DND-41 (cell line): ENCODE results near the gene WDR18.

Experiments
- ATAC-seq: fragments of 200-7000 bp; cut with Tn5 transposase; 3 replicates; pipeline ENCODE4 v1.9.1; 2021; ENCODE audit warnings: low read depth; ENCODE audit not compliant: insufficient read depth
- DNase-seq: peaks from one replicate; pipeline ENCODE4 v3.0.0-alpha.2; 2020
- H2AFZ ChIP-seq: 2 replicates; pipeline ENCODE4 v1.6.0; 2012; ENCODE audit warnings: low read depth, low read length
- H3K27ac ChIP-seq: 2 replicates; pipeline ENCODE4 v1.5.1; 2012; ENCODE audit warnings: low read length, inconsistent platforms
- H3K27me3 ChIP-seq: fragments of 200-600 bp; sonication (generic); 2 replicates; pipeline ENCODE4 v1.6.0; 2012; ENCODE audit warnings: low read length, mild to moderate bottlenecking, inconsistent platforms; ENCODE audit not compliant: insufficient read depth, poor library complexity
- H3K36me3 ChIP-seq: 2 replicates; pipeline ENCODE4 v1.5.1; 2012; ENCODE audit warnings: low read length, inconsistent platforms; ENCODE audit not compliant: insufficient read depth
- H3K4me1 ChIP-seq: 2 replicates; pipeline ENCODE4 v1.5.1; 2012; ENCODE audit warnings: mild to moderate bottlenecking, low read length; ENCODE audit not compliant: insufficient read depth
- H3K4me2 ChIP-seq: 2 replicates; pipeline ENCODE4 v1.6.0; 2012; ENCODE audit warnings: mild to moderate bottlenecking, moderate library complexity, low read length, inconsistent platforms; ENCODE audit not compliant: insufficient read depth
- H3K4me3 ChIP-seq, 2 experiments: fragments of 200-600 bp in 1 of 2; shearing (Covaris generic) in 1 of 2; 2 replicates each; pipeline ENCODE4 v1.5.1; 2012 to 2016; ENCODE audit warnings: inconsistent platforms in 2 of 2, low read length in 2 of 2, mild to moderate bottlenecking in 2 of 2, low read depth in 1 of 2, moderate library complexity in 1 of 2
- H3K79me2 ChIP-seq: 2 replicates; pipeline ENCODE4 v1.6.0; 2012; ENCODE audit warnings: low read length, inconsistent platforms; ENCODE audit not compliant: insufficient read depth
- H3K9ac ChIP-seq: 2 replicates; pipeline ENCODE4 v1.6.0; 2012; ENCODE audit warnings: low read depth, mild to moderate bottlenecking, inconsistent platforms, low read length, moderate library complexity
- H3K9me3 ChIP-seq: 2 replicates; pipeline ENCODE4 v1.5.1; 2012; ENCODE audit warnings: low read length, moderate library complexity, mild to moderate bottlenecking, inconsistent platforms; ENCODE audit not compliant: insufficient read depth, severe bottlenecking
- H4K20me1 ChIP-seq: 2 replicates; pipeline ENCODE4 v1.6.0; 2012; ENCODE audit warnings: low read length; ENCODE audit not compliant: insufficient read depth
- EZH2 ChIP-seq: IDR thresholded peaks from 3 replicates; pipeline ENCODE4 v1.6.1; 2012; ENCODE audit warnings: borderline replicate concordance, low read depth, mild to moderate bottlenecking, moderate library complexity, low read length, inconsistent platforms; ENCODE audit not compliant: severe bottlenecking
- TF ChIP-seq, protein P1 (sequence below): IDR thresholded peaks from 2 replicates; pipeline ENCODE4 v1.5.1; 2012; ENCODE audit warnings: borderline replicate concordance, low read length, moderate library complexity, mild to moderate bottlenecking; ENCODE audit not compliant: poor library complexity, severe bottlenecking; ENCODE audit errors: extremely low read depth

The WDR18 gene

DNA sequence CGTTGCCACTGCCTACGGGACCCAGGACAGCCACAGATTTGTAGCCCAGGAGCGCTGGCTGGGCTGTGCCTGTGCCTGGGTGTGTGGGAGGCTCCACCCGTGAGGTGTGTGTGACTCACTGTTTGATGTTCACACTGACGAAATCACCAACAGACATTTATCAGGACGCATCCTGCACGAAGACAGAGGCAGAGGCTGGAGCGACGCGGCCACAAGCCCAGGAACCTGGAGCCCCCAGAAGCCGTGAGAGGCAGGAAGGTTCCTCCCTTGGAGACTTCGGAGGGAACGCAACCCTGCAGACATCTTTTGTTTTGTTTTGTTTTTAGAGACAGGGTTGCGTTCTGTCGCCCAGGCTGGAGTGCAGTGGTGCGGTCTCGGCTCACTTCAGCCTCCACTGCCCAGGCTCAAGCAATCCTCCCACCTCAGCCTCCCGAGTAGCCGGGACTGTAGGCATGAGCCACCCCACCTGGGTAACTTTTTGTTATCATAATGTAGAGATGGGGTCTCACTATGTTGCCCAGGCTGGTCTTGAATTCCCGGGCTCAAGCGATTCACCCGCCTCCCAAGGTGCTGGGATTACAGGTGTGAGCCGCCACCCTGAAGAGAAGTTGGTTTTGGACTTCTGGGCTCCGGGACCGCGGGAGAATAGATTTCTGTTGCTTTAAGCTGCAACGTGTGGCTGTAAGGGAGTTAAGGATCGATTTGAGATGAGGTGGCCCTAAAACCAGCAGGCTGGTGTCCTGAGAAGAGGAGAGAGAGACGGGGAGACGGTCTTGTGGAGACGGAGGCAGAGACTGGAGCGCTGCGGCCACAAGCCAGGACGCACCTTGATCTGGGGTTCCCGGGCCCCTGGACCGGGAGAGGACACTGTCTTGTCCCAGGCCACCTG is 24.9 kb upstream of the WDR18 start:
- H3K4me2 ChIP-seq: no peak overlapping the region
- no peak overlapping the region for H3K4me3 ChIP-seq
- H3K79me2 ChIP-seq: peaks cover 20% of the 10 kb centered on the region
- H4K20me1 ChIP-seq: peaks cover 31% of the 10 kb centered on the region
- no peaks in the 10 kb centered on the region for H3K4me1 ChIP-seq
- no peak overlapping the region for H3K27ac ChIP-seq
- H3K36me3 ChIP-seq: peaks cover 32% of the 10 kb centered on the region
- no peak overlapping the region for H3K9ac ChIP-seq
- H2AFZ ChIP-seq: no peak overlapping the region
- H3K27me3 ChIP-seq: no peaks in the 10 kb centered on the region
- no peaks in the 10 kb centered on the region for H3K9me3 ChIP-seq
- ATAC-seq (no peak), DNase-seq (no peak)
- TF ChIP-seq, protein P1, sequence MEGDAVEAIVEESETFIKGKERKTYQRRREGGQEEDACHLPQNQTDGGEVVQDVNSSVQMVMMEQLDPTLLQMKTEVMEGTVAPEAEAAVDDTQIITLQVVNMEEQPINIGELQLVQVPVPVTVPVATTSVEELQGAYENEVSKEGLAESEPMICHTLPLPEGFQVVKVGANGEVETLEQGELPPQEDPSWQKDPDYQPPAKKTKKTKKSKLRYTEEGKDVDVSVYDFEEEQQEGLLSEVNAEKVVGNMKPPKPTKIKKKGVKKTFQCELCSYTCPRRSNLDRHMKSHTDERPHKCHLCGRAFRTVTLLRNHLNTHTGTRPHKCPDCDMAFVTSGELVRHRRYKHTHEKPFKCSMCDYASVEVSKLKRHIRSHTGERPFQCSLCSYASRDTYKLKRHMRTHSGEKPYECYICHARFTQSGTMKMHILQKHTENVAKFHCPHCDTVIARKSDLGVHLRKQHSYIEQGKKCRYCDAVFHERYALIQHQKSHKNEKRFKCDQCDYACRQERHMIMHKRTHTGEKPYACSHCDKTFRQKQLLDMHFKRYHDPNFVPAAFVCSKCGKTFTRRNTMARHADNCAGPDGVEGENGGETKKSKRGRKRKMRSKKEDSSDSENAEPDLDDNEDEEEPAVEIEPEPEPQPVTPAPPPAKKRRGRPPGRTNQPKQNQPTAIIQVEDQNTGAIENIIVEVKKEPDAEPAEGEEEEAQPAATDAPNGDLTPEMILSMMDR: no peak
- no peak for TF ChIP-seq EZH2

DNA sequence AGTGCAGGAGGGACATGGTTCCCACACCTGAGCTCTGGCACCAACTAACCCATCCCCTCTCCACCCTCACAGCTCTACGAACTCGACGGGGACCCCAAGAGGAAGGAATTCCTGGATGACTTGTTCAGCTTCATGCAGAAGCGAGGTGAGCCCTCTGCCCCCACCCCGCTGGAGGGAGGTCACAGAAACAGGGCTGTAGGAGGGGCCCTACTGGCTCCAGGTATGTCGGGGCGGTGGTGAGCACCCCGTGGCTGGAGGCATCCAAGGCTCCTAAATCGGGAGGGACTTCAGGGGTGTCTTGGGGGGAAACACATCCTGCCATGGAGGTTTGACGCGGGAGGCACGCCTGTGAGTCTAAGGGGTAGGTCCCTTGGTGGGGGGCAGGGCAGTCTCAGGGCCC is 24.1 kb upstream of the WDR18 start:
- no peak overlapping the region for H3K9ac ChIP-seq
- H3K4me1 ChIP-seq: no peaks in the 10 kb centered on the region
- H2AFZ ChIP-seq: no peak overlapping the region
- no peaks in the 10 kb centered on the region for H3K27me3 ChIP-seq
- H3K79me2 ChIP-seq: peaks cover 12% of the 10 kb centered on the region
- TF ChIP-seq, protein P1: no peak
- no peak for TF ChIP-seq EZH2
- ATAC-seq (no peak), DNase-seq (no peak)
- no peak overlapping the region for H3K4me2 ChIP-seq
- peaks cover 41% of the 10 kb centered on the region for H3K36me3 ChIP-seq
- H4K20me1 ChIP-seq: peaks cover 29% of the 10 kb centered on the region
- no peak overlapping the region for H3K4me3 ChIP-seq
- H3K9me3 ChIP-seq: no peaks in the 10 kb centered on the region
- H3K27ac ChIP-seq: no peak overlapping the region

GRCh38 chr19:960601-960938 is 23.6 kb upstream of the WDR18 start:
- H3K4me1 ChIP-seq: no peaks in the 10 kb centered on the region

More at GRCh38 chr19:960601-960938, 23.6 kb upstream of the WDR18 start:
- H3K36me3 ChIP-seq: peaks cover 46% of the 10 kb centered on the region
- TF ChIP-seq, protein P1: no peak
- TF ChIP-seq EZH2: no peak
- no peak overlapping the region for H3K4me3 ChIP-seq
- H4K20me1 ChIP-seq: peaks cover 25% of the 10 kb centered on the region
- DNase-seq (no peak), ATAC-seq (no peak)
- H3K4me2 ChIP-seq: no peak overlapping the region
- no peak overlapping the region for H3K27ac ChIP-seq
- H3K9ac ChIP-seq: no peak overlapping the region
- H2AFZ ChIP-seq: no peak overlapping the region
- no peaks in the 10 kb centered on the region for H3K27me3 ChIP-seq
- H3K79me2 ChIP-seq: peaks cover 7% of the 10 kb centered on the region
- H3K9me3 ChIP-seq: no peaks in the 10 kb centered on the region
